Neuronal stem cell (in vitro differentiated cells): ENCODE measurements around the gene IL1RN.
A peak's percentile ranks its signal among the peaks of the same experiment; 100 is the strongest.

Experiments
- DNase-seq: peaks from one replicate; pipeline ENCODE4 v3.0.0-alpha.2; 2013; ENCODE audit warnings: low spot score
- H2AFZ ChIP-seq: one replicate; pipeline ENCODE4 v1.6.1; 2013; ENCODE audit warnings: mild to moderate bottlenecking, low read length, inconsistent platforms
- H2AK5ac ChIP-seq: 2 replicates; pipeline ENCODE4 v1.6.1; 2013; ENCODE audit warnings: low read depth, mild to moderate bottlenecking, inconsistent platforms, low read length, moderate library complexity, mixed read lengths
- H2BK120ac ChIP-seq: 2 replicates; pipeline ENCODE4 v1.6.1; 2013; ENCODE audit warnings: low read depth, mild to moderate bottlenecking, inconsistent platforms, low read length, moderate library complexity, mixed read lengths
- H2BK12ac ChIP-seq: one replicate; pipeline ENCODE4 v1.6.1; 2013; ENCODE audit warnings: low read length, inconsistent platforms
- H2BK15ac ChIP-seq: 2 replicates; pipeline ENCODE4 v1.6.1; 2013; ENCODE audit warnings: mild to moderate bottlenecking, low read length, inconsistent platforms, mixed read lengths
- H2BK5ac ChIP-seq: one replicate; pipeline ENCODE4 v1.6.1; 2013; ENCODE audit warnings: inconsistent platforms, mild to moderate bottlenecking, low read length, moderate library complexity
- H3K14ac ChIP-seq: one replicate; pipeline ENCODE4 v1.6.1; 2013; ENCODE audit warnings: low read length, inconsistent platforms
- H3K18ac ChIP-seq: 2 replicates; pipeline ENCODE4 v1.6.1; 2013; ENCODE audit warnings: low read length, inconsistent platforms
- H3K23ac ChIP-seq: 2 replicates; pipeline ENCODE4 v1.6.1; 2013; ENCODE audit warnings: low read depth, mild to moderate bottlenecking, mixed read lengths, low read length, inconsistent platforms; ENCODE audit not compliant: poor library complexity
- H3K27ac ChIP-seq: replicated peaks from 3 replicates; pipeline ENCODE4 v1.5.1; 2013; ENCODE audit warnings: low read length, inconsistent platforms
- H3K27me3 ChIP-seq, 3 experiments: 2 replicates each; pipeline ENCODE4 v1.6.1; 2013; ENCODE audit warnings: low read length in 3 of 3, mild to moderate bottlenecking in 2 of 3, inconsistent platforms in 1 of 3, low read depth in 1 of 3, mixed read lengths in 1 of 3, moderate library complexity in 1 of 3; ENCODE audit not compliant: control insufficient read depth in 3 of 3, insufficient read depth in 3 of 3
- H3K36me3 ChIP-seq, 2 donors: replicated peaks in 1 of 2; 2 replicates each; pipeline ENCODE4 v1.6.1; 2013; ENCODE audit warnings: low read length in 2 of 2; ENCODE audit not compliant: control insufficient read depth in 2 of 2, insufficient read depth in 2 of 2
- H3K4ac ChIP-seq: 2 replicates; pipeline ENCODE4 v1.6.1; 2013; ENCODE audit warnings: inconsistent platforms, mild to moderate bottlenecking, low read length, moderate library complexity
- H3K4me1 ChIP-seq, 2 donors: 1 replicate in 1 of 2; 2 replicates in 1 of 2; pipeline ENCODE4 v1.6.1; 2013; ENCODE audit warnings: low read length in 2 of 2, low read depth in 1 of 2; ENCODE audit not compliant: control insufficient read depth in 2 of 2, insufficient read depth in 1 of 2
- H3K4me2 ChIP-seq: one replicate; pipeline ENCODE4 v1.6.1; 2013; ENCODE audit warnings: mild to moderate bottlenecking, low read length, inconsistent platforms; ENCODE audit not compliant: insufficient read depth, poor library complexity, severe bottlenecking
- H3K4me3 ChIP-seq, 2 donors: 2 replicates each; pipeline ENCODE4 v1.5.1; 2013; ENCODE audit warnings: low read length in 2 of 2, mild to moderate bottlenecking in 2 of 2, inconsistent platforms in 1 of 2, moderate library complexity in 1 of 2
- H3K79me1 ChIP-seq: one replicate; pipeline ENCODE4 v1.6.1; 2013; ENCODE audit warnings: low read depth, mild to moderate bottlenecking, inconsistent platforms, low read length, moderate library complexity
- H3K9ac ChIP-seq: one replicate; pipeline ENCODE4 v1.6.1; 2013; ENCODE audit warnings: mild to moderate bottlenecking, low read depth, low read length, inconsistent platforms; ENCODE audit not compliant: poor library complexity
- H3K9me3 ChIP-seq, 2 donors: replicated peaks in 1 of 2; 2 replicates each; pipeline versions ENCODE3 to v1.6.1; 2013; ENCODE audit warnings: low read length in 2 of 2, mild to moderate bottlenecking in 2 of 2, inconsistent platforms in 1 of 2, low read depth in 1 of 2, mixed read lengths in 1 of 2, moderate library complexity in 1 of 2; ENCODE audit not compliant: control insufficient read depth in 2 of 2, insufficient read depth in 1 of 2
- H4K8ac ChIP-seq: one replicate; pipeline ENCODE4 v1.6.1; 2013; ENCODE audit warnings: low read depth, mild to moderate bottlenecking, inconsistent platforms, low read length, moderate library complexity
- H4K91ac ChIP-seq: one replicate; pipeline ENCODE4 v1.6.1; 2013; ENCODE audit warnings: low read length, low read depth, mild to moderate bottlenecking, inconsistent platforms; ENCODE audit not compliant: poor library complexity
- WGBS, 2 donors: extraction: QIAGEN DNeasy Blood & Tissue Kit; methylation state at CpG; one replicate each; pipeline ENCODE4 v1.1.7; 2013; ENCODE audit warnings: missing lambda C conversion rate in 2 of 2, mixed read lengths in 1 of 2; ENCODE audit not compliant: insufficient read length in 2 of 2, insufficient replicate concordance in 1 of 2; ENCODE audit errors: extremely low coverage in 2 of 2; 5-methylcytosine and 5-hydroxymethylcytosine counted together

IL1RN gene

DNA sequence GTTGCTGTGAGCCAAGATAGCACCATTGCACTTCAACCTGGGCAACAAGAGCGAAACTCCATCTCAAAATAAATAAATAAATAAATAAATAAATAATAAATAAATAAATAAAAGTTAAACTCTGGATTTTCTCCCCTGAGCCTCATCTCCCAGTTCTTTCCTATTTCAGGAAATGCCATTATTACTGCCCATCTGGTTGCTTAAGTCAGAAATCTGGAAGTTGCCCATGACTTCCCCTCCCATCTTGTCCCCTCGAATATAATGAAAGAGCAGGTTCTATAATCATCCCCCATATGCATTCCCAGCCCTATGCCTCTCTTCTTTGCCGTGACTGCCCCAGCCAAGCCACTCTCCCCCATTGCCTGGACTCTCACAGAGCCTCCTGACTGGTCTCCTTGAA, 42.2 kb downstream of the IL1RN start:
- no peak overlapping the region for H3K4me2 ChIP-seq
- H3K27ac ChIP-seq: no peak overlapping the region
- H4K8ac ChIP-seq: no peak overlapping the region
- H2BK12ac ChIP-seq: no peak overlapping the region
- H3K9ac ChIP-seq: no peak overlapping the region
- WGBS, 2 donors: no CpG with 5 or more reads among the region's 3 CpGs
- no peak overlapping the region for H3K18ac ChIP-seq
- H3K4me1 ChIP-seq: peaks cover 12 to 22% of the 10 kb centered on the region in 2 donors
- no peak overlapping the region for H2BK5ac ChIP-seq
- no peak overlapping the region for H3K4me3 ChIP-seq
- H3K23ac ChIP-seq: no peak overlapping the region
- no peak for DNase-seq
- no peak overlapping the region for H2AK5ac ChIP-seq
- H3K79me1 ChIP-seq: no peaks in the 10 kb centered on the region
- H4K91ac ChIP-seq: no peak overlapping the region
- no peak overlapping the region for H3K4ac ChIP-seq
- H3K27me3 ChIP-seq: no peaks in the 10 kb centered on the region
- no peaks in the 10 kb centered on the region for H3K9me3 ChIP-seq
- no peak overlapping the region for H3K14ac ChIP-seq
- no peaks in the 10 kb centered on the region for H3K36me3 ChIP-seq
- no peak overlapping the region for H2BK15ac ChIP-seq
- no peak overlapping the region for H2BK120ac ChIP-seq
- H2AFZ ChIP-seq: no peak overlapping the region

DNA sequence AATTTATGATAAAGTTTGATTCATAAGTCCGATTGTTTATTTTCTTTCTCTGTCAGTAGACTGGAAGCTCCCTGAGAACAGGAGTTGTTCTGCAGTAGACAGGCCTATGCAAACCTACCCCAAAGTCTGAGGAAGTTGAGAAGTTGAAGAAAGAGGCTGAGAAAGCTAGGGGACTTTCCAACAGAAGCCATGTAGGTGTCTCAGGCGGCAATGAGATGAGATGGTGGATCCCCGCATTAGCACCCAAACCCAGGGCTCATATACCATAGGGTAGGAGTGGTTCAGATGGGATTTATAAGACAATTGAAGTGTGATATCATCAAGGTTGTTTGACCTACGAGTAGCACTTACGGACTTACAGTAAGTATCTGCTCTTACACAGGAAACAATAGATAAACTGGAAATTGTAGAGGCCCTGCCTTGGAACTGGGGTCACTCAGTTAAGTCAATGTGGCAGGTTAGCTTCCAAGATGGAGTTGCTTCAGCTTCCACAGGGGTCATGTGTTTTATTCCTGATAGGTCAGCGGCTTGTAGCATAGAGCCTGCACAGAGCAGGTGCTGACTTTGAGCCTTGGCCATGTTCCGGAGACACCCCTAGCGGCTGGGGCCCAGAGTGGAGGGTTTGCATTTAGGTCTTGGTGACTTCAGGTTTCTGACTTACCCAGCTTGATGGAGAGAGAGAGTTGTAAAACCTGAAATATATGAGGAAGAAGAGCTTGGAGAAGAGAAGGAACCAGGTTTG, 44.1 kb downstream of the IL1RN start:
- WGBS, 2 donors: no CpG with 5 or more reads among the region's 8 CpGs

DNA sequence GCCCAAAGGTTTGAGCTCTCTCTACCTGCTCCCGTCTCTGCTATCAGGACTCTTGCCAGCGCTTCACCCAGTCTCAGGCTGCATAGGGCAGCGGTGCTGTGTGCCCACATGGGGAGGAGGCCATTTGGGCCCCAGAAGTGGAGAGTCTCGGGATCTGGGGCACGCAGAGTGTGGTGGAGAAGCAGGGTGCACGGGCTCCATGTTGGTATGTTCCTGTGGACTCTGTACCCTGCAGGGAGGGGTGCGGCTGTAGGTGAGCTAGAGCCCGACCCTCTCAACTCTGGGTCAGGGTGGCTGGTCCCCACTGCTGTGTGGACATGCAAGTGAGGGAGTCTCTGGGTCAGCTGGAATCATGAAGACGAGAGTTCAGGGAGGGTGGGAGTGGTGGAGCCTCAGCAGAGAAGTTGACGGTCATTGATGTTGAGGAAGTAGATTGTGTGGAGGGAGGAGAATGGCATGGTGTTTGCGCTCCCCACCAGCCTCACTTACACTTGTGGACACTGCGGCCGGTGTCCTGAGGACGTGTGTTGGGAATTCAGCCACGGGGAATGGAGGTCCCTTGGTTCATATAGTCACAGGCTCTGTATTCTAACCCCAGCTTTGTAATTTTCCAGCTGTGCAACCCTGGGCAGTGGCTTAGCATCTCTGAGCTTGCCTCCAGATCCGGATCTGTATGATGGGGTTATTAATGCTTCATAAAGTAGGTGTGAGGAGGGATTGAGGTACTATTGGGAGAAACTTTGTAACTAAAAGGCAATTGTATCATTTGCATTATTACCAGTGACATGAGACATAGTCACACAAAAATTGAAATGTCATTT, 45.5 kb downstream of the IL1RN start:
- Histone ChIP-seq H2AK5ac (peak overlapping the region; percentile 21), H4K91ac (no peak overlapping the region), H3K18ac (peak overlapping the region; percentile 39)

More for the DNA sequence above, 44.1 kb downstream of the IL1RN start:
- H3K9me3 ChIP-seq: no peaks in the 10 kb centered on the region
- H3K27me3 ChIP-seq: no peaks in the 10 kb centered on the region
- H3K4ac ChIP-seq: no peak overlapping the region
- H2BK120ac ChIP-seq: no peak overlapping the region
- no peak overlapping the region for H2BK15ac ChIP-seq
- DNase-seq: no peak
- H3K18ac ChIP-seq: no peak overlapping the region
- no peak overlapping the region for H2AK5ac ChIP-seq
- no peak overlapping the region for H4K91ac ChIP-seq
- H3K14ac ChIP-seq: no peak overlapping the region
- no peak overlapping the region for H3K4me2 ChIP-seq
- no peak overlapping the region for H3K4me3 ChIP-seq
- no peak overlapping the region for H3K23ac ChIP-seq
- H3K4me1 ChIP-seq: peaks cover 15 to 16% of the 10 kb centered on the region in 2 donors
- H2BK12ac ChIP-seq: no peak overlapping the region
- H4K8ac ChIP-seq: no peak overlapping the region
- no peaks in the 10 kb centered on the region for H3K36me3 ChIP-seq
- no peak overlapping the region for H2AFZ ChIP-seq
- no peak overlapping the region for H3K27ac ChIP-seq
- no peak overlapping the region for H3K9ac ChIP-seq
- no peaks in the 10 kb centered on the region for H3K79me1 ChIP-seq
- no peak overlapping the region for H2BK5ac ChIP-seq

More for the DNA sequence above, 45.5 kb downstream of the IL1RN start:
- peak overlapping the region; percentile 63 for H2BK12ac ChIP-seq
- WGBS, 2 donors: no CpG with 5 or more reads among the region's 16 CpGs
- no peak for DNase-seq
- no peak overlapping the region for H4K8ac ChIP-seq
- peaks cover 14 to 15% of the 10 kb centered on the region in 2 donors for H3K4me1 ChIP-seq
- no peak overlapping the region for H3K4me2 ChIP-seq
- no peak overlapping the region for H2BK15ac ChIP-seq
- H3K14ac ChIP-seq: no peak overlapping the region
- H3K36me3 ChIP-seq: no peaks in the 10 kb centered on the region
- H3K79me1 ChIP-seq: no peaks in the 10 kb centered on the region
- H3K27ac ChIP-seq: no peak overlapping the region
- no peaks in the 10 kb centered on the region for H3K9me3 ChIP-seq
- peak overlapping the region; percentile 24 for H3K4ac ChIP-seq
- no peak overlapping the region for H2BK5ac ChIP-seq
- H2BK120ac ChIP-seq: no peak overlapping the region
- H2AFZ ChIP-seq: no peak overlapping the region
- H3K27me3 ChIP-seq: no peaks in the 10 kb centered on the region
- H3K23ac ChIP-seq: no peak overlapping the region
- H3K9ac ChIP-seq: no peak overlapping the region
- peak overlapping the region in 1 of 2 donors; percentile 35 for H3K4me3 ChIP-seq
